ENCODE measurements around the gene TM7SF3.
A peak's percentile ranks its signal among the peaks of the same experiment; 100 is the strongest.
"Not testable (repeated sequence)": the region's sequence is repeated elsewhere in the genome, so short reads cannot be mapped to it uniquely, and the experiment has no call there.

TM7SF3 gene

DNA sequence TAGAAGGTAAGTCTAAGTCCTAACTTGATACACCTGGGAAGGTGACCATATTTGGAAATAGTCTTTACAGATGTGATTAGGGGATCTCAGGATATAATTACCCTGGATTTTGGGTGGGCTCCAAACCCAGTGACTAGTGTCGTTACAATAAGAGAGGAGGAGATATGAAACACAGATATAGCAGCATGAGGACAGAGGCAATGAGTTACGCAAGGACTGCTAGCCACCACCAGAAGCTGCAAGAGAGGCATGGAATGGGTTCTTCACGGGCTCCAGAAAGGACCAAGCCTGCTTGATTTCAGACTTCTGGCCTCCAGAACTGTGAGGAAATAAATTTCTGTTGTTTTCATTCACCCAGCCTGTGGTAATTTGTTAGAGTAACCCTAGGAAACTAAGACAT, 47.3 kb downstream of the TM7SF3 start:
- TF ChIP-seq, protein P1, sequence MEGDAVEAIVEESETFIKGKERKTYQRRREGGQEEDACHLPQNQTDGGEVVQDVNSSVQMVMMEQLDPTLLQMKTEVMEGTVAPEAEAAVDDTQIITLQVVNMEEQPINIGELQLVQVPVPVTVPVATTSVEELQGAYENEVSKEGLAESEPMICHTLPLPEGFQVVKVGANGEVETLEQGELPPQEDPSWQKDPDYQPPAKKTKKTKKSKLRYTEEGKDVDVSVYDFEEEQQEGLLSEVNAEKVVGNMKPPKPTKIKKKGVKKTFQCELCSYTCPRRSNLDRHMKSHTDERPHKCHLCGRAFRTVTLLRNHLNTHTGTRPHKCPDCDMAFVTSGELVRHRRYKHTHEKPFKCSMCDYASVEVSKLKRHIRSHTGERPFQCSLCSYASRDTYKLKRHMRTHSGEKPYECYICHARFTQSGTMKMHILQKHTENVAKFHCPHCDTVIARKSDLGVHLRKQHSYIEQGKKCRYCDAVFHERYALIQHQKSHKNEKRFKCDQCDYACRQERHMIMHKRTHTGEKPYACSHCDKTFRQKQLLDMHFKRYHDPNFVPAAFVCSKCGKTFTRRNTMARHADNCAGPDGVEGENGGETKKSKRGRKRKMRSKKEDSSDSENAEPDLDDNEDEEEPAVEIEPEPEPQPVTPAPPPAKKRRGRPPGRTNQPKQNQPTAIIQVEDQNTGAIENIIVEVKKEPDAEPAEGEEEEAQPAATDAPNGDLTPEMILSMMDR (IDR thresholded peaks at IDR 0.05; ENCODE audit: low read depth, low read length): no peak
- no peak for DNase-seq (ENCODE audit: low read depth in 2 of 2)
- H3K4me3 ChIP-seq (replicated peaks in 1 of 2; ENCODE audit: low read depth in 2 of 2, low read length in 2 of 2): no peak overlapping the region

DNA sequence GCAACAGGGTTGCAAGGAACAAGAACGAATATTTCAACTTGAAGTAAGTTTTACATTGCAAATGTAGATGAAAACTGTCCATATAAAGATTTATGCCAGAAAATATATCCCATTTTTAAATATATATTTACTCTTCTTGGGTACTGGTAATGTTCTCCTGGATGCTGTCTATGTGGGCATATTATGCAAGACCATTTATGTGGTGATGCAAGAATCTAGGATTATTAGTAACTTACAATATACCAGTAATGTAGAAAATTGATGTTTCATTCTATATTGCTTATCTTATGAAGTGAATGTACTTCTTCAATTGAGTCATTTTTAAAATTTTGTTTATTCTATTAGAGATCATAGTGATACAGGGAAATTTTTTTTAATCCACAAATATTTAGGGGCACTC, 50.8 kb downstream of the TM7SF3 start:
- no peak overlapping the region for H3K4me3 ChIP-seq (replicated peaks in 1 of 2; ENCODE audit: low read depth in 2 of 2, low read length in 2 of 2)
- TF ChIP-seq, protein P1 (IDR thresholded peaks at IDR 0.05; ENCODE audit: low read depth, low read length): no peak
- peak in 1 of 2 donors; percentile 34 for DNase-seq (ENCODE audit: low read depth in 2 of 2)

DNA sequence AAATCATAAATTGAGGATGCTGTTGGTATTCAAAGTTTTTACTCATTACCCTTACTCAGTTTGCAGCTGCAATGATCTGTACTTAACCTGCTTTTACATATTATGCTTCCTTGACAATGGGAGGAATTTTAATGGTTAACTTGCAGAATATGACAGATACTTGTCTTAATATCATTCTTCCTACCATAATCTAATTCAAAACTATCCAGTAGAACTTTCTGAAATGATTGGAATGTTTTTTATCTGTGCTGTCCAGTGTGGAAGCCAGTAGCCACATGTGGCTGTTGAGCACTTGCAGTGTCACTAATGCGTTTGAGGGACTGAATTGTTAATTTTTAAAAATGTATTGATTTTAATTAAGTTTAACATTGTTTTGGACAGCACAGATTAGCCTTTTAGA, 52.4 kb downstream of the TM7SF3 start:
- DNase-seq (ENCODE audit: low read depth in 2 of 2): no peak
- TF ChIP-seq, protein P1 (IDR thresholded peaks at IDR 0.05; ENCODE audit: low read depth, low read length): no peak
- H3K4me3 ChIP-seq (replicated peaks in 1 of 2; ENCODE audit: low read depth in 2 of 2, low read length in 2 of 2): no peak overlapping the region

DNA sequence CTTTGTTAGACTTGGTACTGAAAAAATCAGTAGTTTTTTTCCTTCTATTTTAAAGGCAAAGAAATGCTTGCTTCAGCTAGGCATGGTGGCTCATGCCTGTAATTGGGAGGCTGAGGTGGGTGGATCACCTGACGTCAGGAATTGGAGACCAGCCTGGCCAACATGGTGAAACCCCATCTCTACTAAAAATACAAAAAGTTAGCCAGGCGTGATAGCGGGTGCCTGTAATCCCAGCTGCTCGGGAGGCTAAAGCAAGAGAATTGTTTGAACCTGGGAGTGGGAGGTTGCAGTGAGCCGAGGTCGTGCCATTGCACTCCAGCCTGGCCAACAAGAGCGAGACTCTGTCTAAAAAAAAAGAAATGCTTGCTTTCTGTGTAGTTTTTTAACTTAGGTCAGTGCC, 52.8 kb downstream of the TM7SF3 start:
- not testable (repeated sequence) for DNase-seq (ENCODE audit: low read depth in 2 of 2); H3K4me3 ChIP-seq (replicated peaks in 1 of 2; ENCODE audit: low read depth in 2 of 2, low read length in 2 of 2)

DNA sequence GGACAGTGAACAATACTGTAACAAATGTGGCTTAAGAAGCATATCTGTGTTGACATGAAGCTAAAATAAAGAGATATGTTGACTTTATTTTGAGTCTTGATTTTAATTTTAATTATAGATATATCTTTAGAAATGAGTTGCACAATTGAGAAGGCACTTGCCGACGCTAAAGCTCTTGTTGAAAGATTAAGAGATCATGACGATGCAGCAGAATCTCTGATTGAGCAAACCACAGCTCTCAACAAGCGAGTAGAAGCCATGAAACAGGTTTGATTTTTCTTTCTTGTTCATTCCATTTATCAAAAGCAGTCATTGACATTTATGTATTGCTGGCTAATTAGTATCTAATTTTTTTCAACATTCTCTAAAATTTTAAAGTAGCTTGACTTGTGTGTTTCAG, 60.2 kb downstream of the TM7SF3 start:
- TF ChIP-seq, protein P1 (IDR thresholded peaks at IDR 0.05; ENCODE audit: low read depth, low read length): no peak
- H3K4me3 ChIP-seq (replicated peaks in 1 of 2; ENCODE audit: low read depth in 2 of 2, low read length in 2 of 2): no peak overlapping the region
- DNase-seq (ENCODE audit: low read depth in 2 of 2): no peak

DNA sequence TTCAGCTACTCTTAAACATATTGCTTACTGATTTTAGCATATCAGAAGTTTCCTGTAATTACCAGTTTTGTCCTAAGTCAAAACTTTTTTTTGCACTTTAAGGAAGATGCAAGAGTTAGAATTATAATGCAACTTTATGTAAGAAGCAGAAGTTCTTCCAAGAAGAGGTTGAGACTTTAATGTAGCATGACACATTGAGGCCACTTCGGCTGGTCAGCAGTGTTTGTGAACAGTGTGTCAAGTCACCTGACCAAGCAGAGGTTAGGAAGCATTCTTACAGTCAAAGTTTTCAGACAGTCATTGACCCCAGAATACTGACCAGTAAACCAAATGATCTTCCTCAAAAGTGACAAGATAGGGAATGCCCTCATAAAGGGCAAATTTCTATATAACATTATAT, 60.7 kb downstream of the TM7SF3 start:
- TF ChIP-seq, protein P1 (IDR thresholded peaks at IDR 0.05; ENCODE audit: low read depth, low read length): no peak
- peak in 1 of 2 donors; percentile 28 for DNase-seq (ENCODE audit: low read depth in 2 of 2)
- no peak overlapping the region for H3K4me3 ChIP-seq (replicated peaks in 1 of 2; ENCODE audit: low read depth in 2 of 2, low read length in 2 of 2)

DNA sequence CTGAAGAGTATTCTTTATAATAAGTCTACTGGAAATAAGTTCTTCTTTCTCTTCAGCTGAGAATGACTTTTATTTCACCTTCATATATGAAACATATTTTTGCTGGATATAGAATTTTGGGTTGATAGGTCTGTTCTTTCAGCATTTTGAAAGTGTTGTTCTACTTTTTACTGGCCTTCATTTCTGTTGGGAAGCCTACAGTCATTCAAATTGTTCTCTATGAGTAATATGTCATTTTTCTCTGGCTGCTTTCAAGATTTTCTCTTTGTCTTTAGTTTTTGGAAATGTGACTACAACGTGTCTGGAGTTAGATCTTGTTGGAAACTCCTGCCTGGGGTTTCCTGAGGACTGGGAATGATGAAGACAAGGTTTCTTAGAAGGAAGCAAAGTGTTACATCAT, 65.9 kb downstream of the TM7SF3 start:
- DNase-seq (ENCODE audit: low read depth in 2 of 2): no peak
- TF ChIP-seq, protein P1 (IDR thresholded peaks at IDR 0.05; ENCODE audit: low read depth, low read length): no peak
- no peak overlapping the region for H3K4me3 ChIP-seq (replicated peaks in 1 of 2; ENCODE audit: low read depth in 2 of 2, low read length in 2 of 2)

All from cardiac fibroblast (primary cell).